ENCODE measurements around the gene EVL. TPM values are rescaled to one million over a fixed set of nuclear protein-coding genes. Genes with fewer than 3 reads are reported as not detected.
A peak's percentile ranks its signal among the peaks of the same experiment; 100 is the strongest.

EVL gene
- total RNA-seq, 2 donors from 2014 or later: 109 to 232 TPM

DNA sequence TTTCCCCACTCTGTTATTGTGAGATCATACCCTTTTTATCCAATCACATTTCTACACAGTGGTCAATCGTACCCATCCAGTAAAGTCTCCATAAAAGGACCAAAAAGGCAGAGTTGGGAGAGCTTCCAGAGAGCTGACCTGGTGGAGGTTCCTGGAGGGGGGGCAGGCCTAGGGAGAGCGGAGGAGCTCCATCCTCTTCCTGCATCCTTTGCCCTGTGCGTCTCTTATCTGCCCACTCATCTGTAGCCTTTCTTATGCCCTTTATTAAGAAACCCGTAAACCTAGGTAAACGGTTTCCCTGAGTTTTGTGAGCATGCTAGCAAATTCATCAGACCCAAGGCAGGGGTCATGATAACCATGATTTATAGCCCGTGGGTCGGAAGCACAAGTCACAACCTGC is 26.2 kb downstream of the EVL start:
- peaks cover 32% of the 10 kb centered on the region for H3K36me3 Mint-ChIP-seq
- ATAC-seq: no peak
- H3K9me3 Mint-ChIP-seq: no peaks in the 10 kb centered on the region
- no peak overlapping the region for H3K4me3 Mint-ChIP-seq
- H3K27ac Mint-ChIP-seq: peak overlapping the region; percentile 62 to 79
- no peaks in the 10 kb centered on the region for H3K27me3 Mint-ChIP-seq
- DNase-seq (ENCODE audit: low spot score): no peak
- peaks cover 49 to 59% of the 10 kb centered on the region in 2 donors for H3K4me1 Mint-ChIP-seq (ENCODE audit: low read depth in 2 of 2)

DNA sequence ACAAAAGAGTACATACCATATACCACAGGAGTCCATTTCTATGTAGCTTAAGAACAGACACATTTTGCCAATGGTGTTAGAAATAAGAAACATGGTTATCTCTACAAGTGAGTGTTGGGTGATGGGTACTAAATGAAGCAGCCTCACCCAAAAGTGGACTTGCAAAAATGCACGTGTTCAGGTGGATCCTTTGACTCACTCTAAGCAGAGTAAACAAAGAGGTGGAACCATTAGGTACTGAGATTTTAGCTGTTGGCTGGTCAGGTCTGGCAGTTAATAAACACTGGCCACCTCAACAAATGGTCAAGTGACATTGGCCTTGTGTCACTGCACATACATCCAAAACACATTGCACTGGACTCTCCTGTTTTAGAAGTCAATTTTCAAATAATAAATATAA is 27.6 kb downstream of the EVL start:
- Mint-ChIP-seq H3K9me3 (no peaks in the 10 kb centered on the region), H3K27ac (peak overlapping the region; percentile 62 to 79), H3K36me3 (peaks cover 30% of the 10 kb centered on the region), H3K4me1 (ENCODE audit: low read depth in 2 of 2) (peaks cover 50 to 62% of the 10 kb centered on the region in 2 donors), H3K27me3 (no peaks in the 10 kb centered on the region), H3K4me3 (no peak overlapping the region)
- ATAC-seq (no peak), DNase-seq (ENCODE audit: low spot score) (no peak)

DNA sequence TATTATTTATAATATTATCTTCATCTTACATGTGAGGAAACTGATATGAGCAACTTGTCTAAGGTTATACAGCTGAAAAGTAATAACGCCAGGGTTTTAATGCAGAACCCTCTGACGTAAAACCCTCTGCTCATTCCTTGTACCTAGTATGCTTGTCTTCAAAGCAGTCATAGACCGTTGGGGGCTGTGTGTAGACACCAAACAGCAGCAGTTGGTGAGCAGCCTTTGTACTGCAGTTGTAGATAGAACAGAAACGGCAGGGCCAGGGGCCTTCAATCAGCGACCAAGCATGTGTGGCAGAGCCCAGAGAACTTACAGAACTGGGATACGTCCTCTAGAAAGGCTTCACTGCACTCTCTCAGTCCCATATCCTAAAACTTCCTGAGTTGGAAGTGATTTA is 28.1 kb downstream of the EVL start:
- DNase-seq (ENCODE audit: low spot score) (no peak), ATAC-seq (no peak)
- peak overlapping the region; percentile 61 to 86 for H3K27ac Mint-ChIP-seq
- H3K27me3 Mint-ChIP-seq: no peaks in the 10 kb centered on the region
- peaks cover 52 to 64% of the 10 kb centered on the region in 2 donors for H3K4me1 Mint-ChIP-seq (ENCODE audit: low read depth in 2 of 2)
- H3K9me3 Mint-ChIP-seq: no peaks in the 10 kb centered on the region
- H3K36me3 Mint-ChIP-seq: peaks cover 32% of the 10 kb centered on the region
- H3K4me3 Mint-ChIP-seq: no peak overlapping the region

DNA sequence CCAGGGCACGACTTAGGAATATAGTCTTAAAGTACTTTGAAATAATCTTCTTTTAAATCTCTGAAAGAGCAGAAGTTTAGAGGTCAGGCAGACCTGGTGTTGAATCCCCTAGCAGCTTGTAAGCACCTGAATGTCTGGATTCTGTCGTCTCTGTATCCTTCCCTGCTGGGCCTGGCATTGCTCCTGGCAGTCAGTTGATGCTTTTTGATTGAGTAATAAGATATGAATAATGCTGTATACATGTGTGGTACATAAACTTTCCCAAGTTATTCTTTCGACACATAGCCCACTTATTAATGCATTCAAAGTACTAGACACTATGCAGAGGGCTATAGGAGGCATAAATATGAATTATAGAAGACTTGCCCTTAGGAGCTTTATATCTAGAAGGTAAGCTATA is 31.4 kb downstream of the EVL start:
- Mint-ChIP-seq H3K27me3 (no peaks in the 10 kb centered on the region), H3K9me3 (no peaks in the 10 kb centered on the region), H3K27ac (peak overlapping the region; percentile 61 to 86), H3K4me1 (ENCODE audit: low read depth in 2 of 2) (peaks cover 49 to 66% of the 10 kb centered on the region in 2 donors), H3K36me3 (peaks cover 16% of the 10 kb centered on the region), H3K4me3 (no peak overlapping the region)
- no peak for ATAC-seq
- DNase-seq (ENCODE audit: low spot score): no peak

DNA sequence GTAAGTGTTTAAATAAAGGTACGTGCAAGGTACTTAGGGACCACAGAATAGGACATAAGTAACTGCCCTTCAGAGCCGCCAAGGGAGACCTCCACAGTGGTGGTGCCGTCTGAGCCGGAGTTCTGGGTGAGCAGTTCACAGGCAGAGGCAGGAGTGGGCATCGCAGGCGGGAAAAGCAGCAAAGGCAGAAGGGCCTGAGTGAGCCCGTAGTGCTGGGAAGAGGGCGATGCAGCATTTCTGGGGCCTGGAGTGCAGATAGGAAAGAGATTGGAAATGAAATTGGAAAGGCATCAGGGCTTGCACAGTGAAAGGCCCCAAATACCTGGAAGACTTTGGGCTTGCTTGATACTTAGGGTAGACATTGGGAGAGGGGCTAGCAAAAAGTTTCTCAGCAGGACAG is 32.9 kb downstream of the EVL start:
- Mint-ChIP-seq H3K27me3 (no peaks in the 10 kb centered on the region), H3K4me3 (no peak overlapping the region), H3K4me1 (ENCODE audit: low read depth in 2 of 2) (peaks cover 56 to 64% of the 10 kb centered on the region in 2 donors), H3K36me3 (peaks cover 16% of the 10 kb centered on the region), H3K27ac (peak overlapping the region; percentile 61 to 86), H3K9me3 (no peaks in the 10 kb centered on the region)
- DNase-seq (ENCODE audit: low spot score) (no peak), ATAC-seq (no peak)

DNA sequence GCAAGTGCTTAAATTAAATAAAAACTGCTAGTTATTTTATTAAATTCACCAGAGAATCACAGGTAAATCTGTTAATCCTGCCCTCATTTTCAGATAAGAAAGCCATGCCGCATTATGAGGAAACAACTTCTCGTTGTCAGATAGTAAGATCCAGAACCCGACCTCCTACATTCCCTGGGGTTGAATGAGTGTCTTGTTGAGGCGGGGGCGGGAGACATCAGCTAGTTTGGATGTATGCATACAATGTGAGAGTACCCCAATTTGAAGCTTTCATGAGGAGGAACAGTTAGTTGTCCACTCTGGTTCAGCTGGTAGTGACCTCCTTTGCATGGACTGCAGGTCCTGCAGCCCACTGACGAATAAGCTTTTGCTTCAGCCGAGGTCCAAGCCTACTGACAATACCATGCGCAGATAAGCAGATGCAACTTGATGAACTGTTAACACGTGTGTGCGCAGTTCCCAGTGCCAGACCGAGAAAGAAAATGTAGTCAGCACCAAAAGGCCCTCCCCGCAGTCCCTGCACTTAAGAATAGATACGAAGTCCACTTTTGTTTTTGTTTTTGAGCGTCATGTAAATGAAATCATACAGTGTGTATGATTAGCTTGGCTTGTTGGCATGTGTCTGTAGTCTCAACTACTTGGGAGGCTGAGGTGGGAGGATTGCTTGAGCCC is 34.9 kb downstream of the EVL start:
- H3K36me3 Mint-ChIP-seq: peaks cover 22% of the 10 kb centered on the region
- no peaks in the 10 kb centered on the region for H3K9me3 Mint-ChIP-seq

DNA sequence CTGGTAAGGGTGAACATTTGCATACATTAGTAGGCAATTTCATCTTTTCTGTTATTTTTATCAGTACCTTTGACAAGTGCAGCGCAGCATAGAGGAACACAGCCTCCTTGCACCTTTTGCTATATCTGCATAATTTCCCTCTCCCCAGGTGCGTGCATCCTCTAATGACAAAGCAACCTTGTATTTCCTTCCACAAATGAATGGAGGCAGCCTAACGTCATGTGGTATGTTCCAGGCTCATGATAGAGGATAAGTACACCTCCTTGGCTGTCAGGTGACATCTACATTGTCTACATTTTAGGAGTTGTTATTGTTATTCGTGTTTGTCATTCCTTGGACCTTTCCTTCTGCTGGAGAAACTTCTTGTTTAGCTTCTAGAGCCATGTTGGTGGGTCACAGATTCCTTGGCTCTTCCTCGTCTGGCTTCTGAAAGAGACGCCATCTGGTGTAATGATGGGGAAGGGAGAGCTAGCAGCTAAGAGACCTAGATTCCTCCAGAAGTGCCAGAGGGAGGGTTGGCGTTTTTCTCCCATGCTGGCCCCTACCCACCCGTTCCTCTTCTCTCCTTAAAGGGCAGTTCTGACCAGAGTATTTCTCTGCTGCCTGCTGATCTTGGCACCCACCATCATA is 37.0 kb downstream of the EVL start:
- no peak for DNase-seq (ENCODE audit: low spot score)
- Mint-ChIP-seq H3K36me3 (peaks cover 21% of the 10 kb centered on the region), H3K4me3 (no peak overlapping the region), H3K9me3 (no peaks in the 10 kb centered on the region), H3K4me1 (ENCODE audit: low read depth in 2 of 2) (peaks cover 74 to 76% of the 10 kb centered on the region in 2 donors), H3K27ac (peak overlapping the region; percentile 86 to 90), H3K27me3 (no peaks in the 10 kb centered on the region)
- no peak for ATAC-seq

More for the DNA sequence above, 34.9 kb downstream of the EVL start:
- peak overlapping the region; percentile 64 to 79 for H3K27ac Mint-ChIP-seq
- peaks cover 66 to 70% of the 10 kb centered on the region in 2 donors for H3K4me1 Mint-ChIP-seq (ENCODE audit: low read depth in 2 of 2)
- DNase-seq (ENCODE audit: low spot score) (no peak), ATAC-seq (no peak)
- H3K27me3 Mint-ChIP-seq: no peaks in the 10 kb centered on the region
- peak overlapping the region; percentile 12 for H3K4me3 Mint-ChIP-seq

DNA sequence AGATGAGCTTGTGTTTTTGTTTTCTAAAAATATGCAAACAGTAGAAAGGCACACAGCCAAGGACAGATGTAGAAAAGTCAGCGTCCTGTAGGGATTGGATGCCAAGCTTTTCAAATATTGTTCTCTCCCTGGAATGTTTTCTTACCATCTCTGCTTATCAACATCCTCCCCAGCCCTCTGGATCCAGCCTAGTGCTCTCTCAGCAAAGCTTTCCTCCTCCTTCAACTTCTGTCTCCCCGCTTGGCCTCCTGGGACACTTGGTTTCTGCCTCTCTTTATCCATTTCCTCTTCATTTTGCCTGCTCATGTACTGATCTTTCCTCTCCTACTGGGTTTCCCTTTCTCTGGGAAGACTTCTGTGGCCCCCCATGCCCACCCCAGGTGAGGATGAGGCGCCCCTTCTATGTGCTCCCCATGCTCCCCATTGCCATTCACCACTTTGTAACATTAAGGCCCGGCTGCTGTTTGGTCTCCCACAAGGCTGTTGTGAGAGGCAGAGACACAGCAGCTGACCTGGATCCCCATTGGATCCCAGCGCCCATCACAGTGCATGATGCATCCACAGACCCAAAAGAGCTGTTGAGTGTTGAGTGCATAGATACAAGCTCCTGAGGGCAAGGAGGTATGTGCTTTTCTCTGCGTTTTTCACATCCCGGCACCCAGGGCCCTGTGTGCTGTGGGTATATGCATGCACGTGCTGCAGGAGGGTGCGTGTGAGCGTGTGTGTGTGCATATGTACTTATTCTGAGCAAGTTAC is 38.2 kb downstream of the EVL start:
- DNase-seq (ENCODE audit: low spot score) (no peak), ATAC-seq (no peak)
- Mint-ChIP-seq H3K4me1 (ENCODE audit: low read depth in 2 of 2) (peaks cover 75 to 76% of the 10 kb centered on the region in 2 donors), H3K9me3 (no peaks in the 10 kb centered on the region), H3K36me3 (peaks cover 10% of the 10 kb centered on the region), H3K27me3 (no peaks in the 10 kb centered on the region), H3K4me3 (peak overlapping the region; percentile 90), H3K27ac (peak overlapping the region; percentile 86 to 90)

DNA sequence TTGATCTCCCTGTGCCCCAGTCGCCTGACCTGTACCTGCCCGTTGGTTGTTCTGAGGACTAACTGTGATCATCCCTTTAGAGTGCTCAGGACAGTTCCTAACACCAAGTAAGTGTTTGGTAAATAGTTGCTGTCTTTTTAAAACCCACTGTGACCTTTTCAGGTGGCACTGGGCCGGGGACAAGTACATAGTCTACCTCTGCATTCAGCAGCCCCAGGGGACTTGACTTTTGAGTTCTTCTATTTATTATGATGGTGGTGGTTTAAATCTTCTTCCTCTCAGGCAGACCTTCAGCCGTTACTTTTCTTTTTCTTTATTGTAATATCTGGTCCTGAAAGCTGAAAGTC is 38.8 kb downstream of the EVL start:
- H3K27ac Mint-ChIP-seq: peak overlapping the region; percentile 86 to 90
- peaks cover 10% of the 10 kb centered on the region for H3K36me3 Mint-ChIP-seq
- H3K27me3 Mint-ChIP-seq: no peaks in the 10 kb centered on the region
- H3K9me3 Mint-ChIP-seq: no peaks in the 10 kb centered on the region
- no peak for DNase-seq (ENCODE audit: low spot score)
- H3K4me3 Mint-ChIP-seq: peak overlapping the region; percentile 90
- H3K4me1 Mint-ChIP-seq (ENCODE audit: low read depth in 2 of 2): peaks cover 75 to 76% of the 10 kb centered on the region in 2 donors
- no peak for ATAC-seq

DNA sequence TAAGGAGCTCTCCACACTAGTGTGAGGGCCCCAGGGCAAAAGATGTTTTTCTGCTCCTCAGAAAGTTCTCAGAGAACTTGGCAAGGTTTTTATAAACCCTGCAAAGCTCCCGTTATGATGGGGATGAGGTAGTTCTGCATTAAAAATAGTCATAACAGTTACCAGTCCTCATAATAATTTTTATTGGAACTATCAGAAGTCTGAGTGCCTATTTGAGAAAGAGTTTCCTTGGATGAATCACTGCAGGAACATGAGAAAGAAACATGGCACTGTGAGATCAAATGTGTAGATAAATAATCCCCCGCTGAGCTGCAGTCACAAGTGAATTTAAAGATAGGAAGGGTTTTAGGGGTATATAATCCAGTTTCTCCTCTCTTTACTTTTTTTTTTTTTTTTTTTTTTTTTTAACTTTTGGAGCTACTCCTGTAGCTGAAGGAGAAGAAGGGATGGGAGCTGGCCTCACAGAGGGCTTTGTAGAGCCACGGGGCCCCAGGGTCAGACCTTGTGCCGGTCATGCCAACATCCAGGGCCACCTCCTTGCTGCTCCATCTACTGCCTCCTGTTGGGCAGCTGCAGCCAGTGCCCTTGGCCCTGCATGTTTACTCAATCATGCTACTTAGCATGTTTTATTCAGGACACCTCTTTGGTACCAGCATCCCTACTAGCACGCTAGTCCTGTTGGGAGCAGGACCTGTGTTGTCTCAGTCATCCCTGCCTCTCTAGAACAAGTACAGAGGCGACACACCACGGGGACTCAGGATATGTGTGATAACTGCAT is 39.5 kb downstream of the EVL start:
- Mint-ChIP-seq H3K4me3 (peak overlapping the region; percentile 90), H3K36me3 (peaks cover 10% of the 10 kb centered on the region), H3K27ac (peak overlapping the region; percentile 86 to 90), H3K4me1 (ENCODE audit: low read depth in 2 of 2) (peaks cover 77 to 78% of the 10 kb centered on the region in 2 donors), H3K27me3 (no peaks in the 10 kb centered on the region), H3K9me3 (no peaks in the 10 kb centered on the region)
- DNase-seq (ENCODE audit: low spot score) (no peak), ATAC-seq (no peak)

DNA sequence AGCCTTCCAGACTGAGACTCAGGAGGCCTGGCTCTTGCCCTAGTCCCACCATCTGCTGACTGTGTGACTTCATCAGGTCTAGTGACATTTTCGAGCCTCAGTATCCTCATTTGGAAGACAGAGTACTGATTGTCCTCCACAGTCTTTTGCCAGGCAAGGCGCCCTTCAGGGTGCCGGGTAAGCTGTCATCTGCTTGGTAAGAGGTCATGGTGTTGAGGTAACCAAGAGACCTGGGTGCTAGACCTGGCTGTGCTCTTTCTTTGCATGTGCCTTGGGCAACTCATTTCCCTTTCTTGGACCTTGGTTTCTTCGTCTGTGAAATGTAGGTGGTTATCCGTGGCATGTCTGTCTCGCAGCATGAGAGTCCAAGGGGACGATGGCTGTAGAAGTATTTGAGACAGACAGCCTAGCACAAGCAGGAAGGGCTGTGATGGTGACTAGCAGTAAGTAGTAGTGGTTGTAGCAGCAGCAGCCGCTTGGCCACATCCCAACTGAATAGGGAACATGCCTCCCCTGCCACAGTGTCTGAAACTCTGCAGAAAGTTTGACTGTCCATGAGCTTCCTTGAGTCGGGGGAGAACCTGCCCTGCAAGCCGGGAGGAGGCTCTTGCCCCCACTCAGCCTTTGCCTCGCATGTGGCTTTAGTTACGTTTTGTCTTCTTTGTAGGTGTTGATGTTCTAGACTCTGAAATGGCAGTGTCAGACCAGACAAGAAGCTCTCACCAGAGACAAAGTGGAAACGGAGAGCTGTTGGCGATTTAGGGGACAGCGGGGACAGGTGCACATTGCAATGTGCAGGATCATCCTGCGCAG is 40.3 kb downstream of the EVL start:
- peak overlapping the region; percentile 86 to 89 for H3K27ac Mint-ChIP-seq

DNA sequence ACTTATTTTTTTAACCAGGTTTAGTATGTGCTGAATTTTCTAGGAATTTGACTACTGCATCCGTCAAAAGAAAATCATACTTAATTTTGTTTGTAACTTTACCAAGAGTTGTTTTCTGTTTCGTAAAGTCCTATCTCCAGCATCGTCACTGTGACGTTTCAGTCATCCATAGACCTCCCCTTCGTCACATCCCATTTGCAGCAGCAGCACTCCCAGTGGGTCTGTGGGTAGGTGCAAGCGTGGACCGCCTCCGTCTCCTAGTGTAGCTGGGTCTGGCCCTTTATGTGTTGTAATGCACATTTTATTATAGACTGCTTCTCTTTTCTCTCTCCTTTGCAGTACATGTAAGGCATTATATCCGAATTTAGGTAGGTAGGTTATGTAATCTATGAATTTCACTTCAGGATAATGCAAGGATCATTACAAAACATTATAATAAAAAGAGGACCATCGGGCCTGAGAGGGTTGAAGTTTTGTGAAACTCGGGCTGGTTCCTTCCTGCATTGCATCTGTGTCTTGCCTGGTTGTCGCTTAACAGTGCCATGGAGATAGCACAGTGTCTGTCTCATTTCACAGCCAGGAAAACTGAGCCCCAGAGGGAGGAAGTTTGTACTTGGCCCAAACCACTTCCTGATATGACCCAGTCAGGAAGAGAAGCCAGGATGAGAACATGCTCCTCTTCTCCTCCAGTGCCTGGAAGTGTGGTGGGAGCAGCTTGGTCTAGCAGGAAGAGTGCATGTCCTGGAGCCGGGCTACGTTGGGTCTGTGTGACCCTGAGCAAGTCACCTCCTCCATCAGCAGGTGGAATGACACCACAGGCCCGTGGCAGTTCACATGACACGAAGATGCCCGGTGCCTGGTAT is 41.3 kb downstream of the EVL start:
- H3K9me3 Mint-ChIP-seq: no peaks in the 10 kb centered on the region
- no peak for DNase-seq (ENCODE audit: low spot score)
- H3K27ac Mint-ChIP-seq: peak overlapping the region; percentile 86 to 89
- peak overlapping the region; percentile 62 for H3K4me3 Mint-ChIP-seq
- H3K4me1 Mint-ChIP-seq (ENCODE audit: low read depth in 2 of 2): peaks cover 70 to 71% of the 10 kb centered on the region in 2 donors
- no peaks in the 10 kb centered on the region for H3K27me3 Mint-ChIP-seq
- ATAC-seq: peak in 1 of 2 donors; percentile 48
- peaks cover 6% of the 10 kb centered on the region for H3K36me3 Mint-ChIP-seq

More for the DNA sequence above, 40.3 kb downstream of the EVL start:
- H3K4me3 Mint-ChIP-seq: peak overlapping the region; percentile 62
- ATAC-seq: peak; percentile 51 to 54
- H3K36me3 Mint-ChIP-seq: peaks cover 6% of the 10 kb centered on the region
- DNase-seq (ENCODE audit: low spot score): no peak
- H3K9me3 Mint-ChIP-seq: no peaks in the 10 kb centered on the region
- H3K27me3 Mint-ChIP-seq: no peaks in the 10 kb centered on the region
- H3K4me1 Mint-ChIP-seq (ENCODE audit: low read depth in 2 of 2): peaks cover 70 to 71% of the 10 kb centered on the region in 2 donors
